Aorta (tissue), 5 donors: ENCODE data around the gene ZNF335. TPM values are rescaled to one million over a fixed set of nuclear protein-coding genes. Genes with fewer than 3 reads are reported as not detected.
"Not testable (repeated sequence)": the region's sequence is repeated elsewhere in the genome, so short reads cannot be mapped to it uniquely, and the experiment has no call there.

Experiments used
- ATAC-seq: fragments of 200-7000 bp; cut with Tn5 transposase; one replicate; pipeline ENCODE4 v1.9.1; 2022; ENCODE audit warnings: moderate library complexity; ENCODE audit not compliant: low FRiP score
- DNase-seq, 2 donors: peaks; one replicate each; pipeline ENCODE4 v3.0.0-alpha.2; 2020
- H3K27ac ChIP-seq, 2 donors: one replicate each; pipeline ENCODE4 v1.5.1; 2013; ENCODE audit warnings: low read length in 2 of 2, mild to moderate bottlenecking in 2 of 2, moderate library complexity in 2 of 2, control low read depth in 1 of 2, inconsistent platforms in 1 of 2, low read depth in 1 of 2
- H3K27me3 ChIP-seq, 2 donors: one replicate each; pipeline ENCODE4 v1.6.1; 2013; ENCODE audit warnings: control low read depth in 1 of 2, low read length in 1 of 2, mild to moderate bottlenecking in 1 of 2, moderate library complexity in 1 of 2; ENCODE audit not compliant: insufficient read depth in 2 of 2, control insufficient read depth in 1 of 2
- H3K36me3 ChIP-seq, 2 donors: one replicate each; pipeline ENCODE4 v1.6.1; 2013; ENCODE audit warnings: control low read depth in 1 of 2, low read length in 1 of 2, mild to moderate bottlenecking in 1 of 2; ENCODE audit not compliant: insufficient read depth in 2 of 2, control insufficient read depth in 1 of 2
- H3K4me1 ChIP-seq, 2 donors: one replicate each; pipeline ENCODE4 v1.6.1; 2013; ENCODE audit warnings: low read length in 2 of 2, control low read depth in 1 of 2, mild to moderate bottlenecking in 1 of 2, moderate library complexity in 1 of 2; ENCODE audit not compliant: insufficient read depth in 2 of 2, control insufficient read depth in 1 of 2
- H3K4me3 ChIP-seq, 2 donors: one replicate each; pipeline ENCODE4 v1.5.1; 2013; ENCODE audit warnings: low read length in 2 of 2, control low read depth in 1 of 2, mild to moderate bottlenecking in 1 of 2
- H3K9me3 ChIP-seq: one replicate; pipeline ENCODE4 v1.6.1; 2013; ENCODE audit warnings: mild to moderate bottlenecking, low read length; ENCODE audit not compliant: control insufficient read depth
- WGBS, 2 donors: extraction: QIAGEN DNeasy Blood & Tissue Kit; methylation state at CpG; one replicate each; pipeline ENCODE4 v1.1.7; 2013; 5-methylcytosine and 5-hydroxymethylcytosine counted together
- intact Hi-C, 2 donors: fragments of 100-400 bp; cut with DNase I; formaldehyde crosslinking; loops; one replicate each; pipeline versions ENCODE4 v1.14.2 to v1.15.0; 2022
- polyA plus RNA-seq, 2 donors: library from polyadenylated mRNA; stranded (reverse); fragments of 200-250 nt; gene quantifications; one replicate each; pipeline ENCODE4 v1.2.3, GENCODE V29; 2013
- total RNA-seq, 2 donors: library from RNA; stranded (reverse); fragmentation: NEBNext Ultra II Directional; extraction: Animal tissue kit (Norgen Biotek cat#: 25700); gene quantifications; one replicate each; pipeline ENCODE4 v1.2.1, GENCODE V29; 2021
- donor health status: healthy with polysubstance abuse.
- donor health status: Bipolar disorder and iron deficiency.
- donor health status: DM: no; HTN: no; CAD: no.
- donor health status: DM: no; HTN: no; CAD: no.
- donor health status: DM: yes; HTN: yes; CAD: no.

ZNF335 gene
- total and polyA plus RNA-seq, 4 donors, result 2.8 to 31.4 (median 20.5) TPM

GRCh38 chr20:45963059-45964005, 8.7 kb downstream of the ZNF335 start:
- H3K27me3 ChIP-seq, result no peaks in the 10 kb centered on the region
- H3K27ac ChIP-seq, result no peak overlapping the region
- H3K4me3 ChIP-seq, result no peak overlapping the region
- DNase-seq (peak; percentile 44 to 71), ATAC-seq (no peak)
- no peaks in the 10 kb centered on the region for H3K4me1 ChIP-seq
- H3K36me3 ChIP-seq, result peaks cover 3 to 22% of the 10 kb centered on the region in 2 donors
- H3K9me3 ChIP-seq, result no peaks in the 10 kb centered on the region
- 83 to 85% methylated on average over 34 of the region's 34 CpGs for WGBS, 2 donors
- intact Hi-C loops, result no loop called here

- Histone ChIP-seq H3K27me3 (no peaks in the 10 kb centered on the region), H3K4me3 (no peak overlapping the region), H3K4me1 (no peaks in the 10 kb centered on the region), H3K27ac (no peak overlapping the region), H3K9me3 (no peaks in the 10 kb centered on the region), H3K36me3 (peaks cover 3 to 23% of the 10 kb centered on the region in 2 donors)
- peak in 1 of 2 donors; percentile 67 for DNase-seq
- intact Hi-C loops, result no loop called here
- 90 to 91% methylated on average over 26 of the region's 26 CpGs for WGBS, 2 donors
- peak; percentile 20 for ATAC-seq
Measured at GRCh38 chr20:45962031-45962755, 9.8 kb downstream of the ZNF335 start.

GRCh38 chr20:45959956-45960630, 11.9 kb downstream of the ZNF335 start:
- intact Hi-C loops, result no loop called here
- peak; percentile 25 to 55 for DNase-seq
- H3K36me3 ChIP-seq, result peaks cover 3 to 23% of the 10 kb centered on the region in 2 donors
- H3K27me3 ChIP-seq, result no peaks in the 10 kb centered on the region
- no peak overlapping the region for H3K4me3 ChIP-seq
- H3K9me3 ChIP-seq, result no peaks in the 10 kb centered on the region
- H3K27ac ChIP-seq, result no peak overlapping the region
- WGBS, 2 donors, result 93 to 96% methylated on average over 14 of the region's 14 CpGs
- no peak for ATAC-seq
- no peaks in the 10 kb centered on the region for H3K4me1 ChIP-seq

- WGBS, 2 donors, result 92 to 96% methylated on average over 16 of the region's 16 CpGs
- Histone ChIP-seq H3K9me3 (no peaks in the 10 kb centered on the region), H3K27ac (no peak overlapping the region), H3K4me1 (no peaks in the 10 kb centered on the region), H3K4me3 (no peak overlapping the region), H3K36me3 (peaks cover 3 to 22% of the 10 kb centered on the region in 2 donors), H3K27me3 (no peaks in the 10 kb centered on the region)
- ATAC-seq (no peak), DNase-seq (peak; percentile 39 to 69)
- intact Hi-C loops, result no loop called here
Measured at GRCh38 chr20:45959126-45959525, 12.9 kb downstream of the ZNF335 start.

- Histone ChIP-seq H3K4me1 (no peaks in the 10 kb centered on the region), H3K27me3 (no peaks in the 10 kb centered on the region), H3K4me3 (no peak overlapping the region), H3K9me3 (no peaks in the 10 kb centered on the region), H3K36me3 (peaks cover 3 to 20% of the 10 kb centered on the region in 2 donors), H3K27ac (no peak overlapping the region)
- WGBS, 2 donors, result 97 to 98% methylated on average over 4 of the region's 4 CpGs
- ATAC-seq (no peak), DNase-seq (peak in 1 of 2 donors; percentile 4)
- intact Hi-C loops, result no loop called here
Measured at GRCh38 chr20:45958593-45958992, 13.4 kb downstream of the ZNF335 start.

GRCh38 chr20:45957021-45957941, 14.7 kb downstream of the ZNF335 start:
- Histone ChIP-seq H3K4me3 (no peak overlapping the region), H3K27ac (no peak overlapping the region), H3K27me3 (no peaks in the 10 kb centered on the region), H3K36me3 (peaks cover 4 to 15% of the 10 kb centered on the region in 2 donors), H3K9me3 (no peaks in the 10 kb centered on the region), H3K4me1 (no peaks in the 10 kb centered on the region)
- intact Hi-C loops, result no loop called here
- ATAC-seq (no peak), DNase-seq (peak; percentile 43 to 69)
- 85 to 86% methylated on average over 19 of the region's 19 CpGs for WGBS, 2 donors

GRCh38 chr20:45956326-45956725, 15.7 kb downstream of the ZNF335 start:
- peak in 1 of 2 donors; percentile 22 for DNase-seq
- H3K4me3 ChIP-seq, H3K4me1 ChIP-seq, H3K27ac ChIP-seq, H3K27me3 ChIP-seq, H3K9me3 ChIP-seq, intact Hi-C loops, ATAC-seq: not testable (repeated sequence)
- 84 to 89% methylated on average over 10 of the region's 10 CpGs for WGBS, 2 donors
- H3K36me3 ChIP-seq, result peaks cover 7 to 15% of the 10 kb centered on the region in 2 donors

GRCh38 chr20:45953672-45954071, 18.3 kb downstream of the ZNF335 start:
- peaks cover 4 to 7% of the 10 kb centered on the region in 2 donors for H3K36me3 ChIP-seq
- H3K9me3 ChIP-seq, result no peaks in the 10 kb centered on the region
- H3K27ac ChIP-seq, result no peak overlapping the region
- H3K4me3 ChIP-seq, result no peak overlapping the region
- DNase-seq (peak; percentile 42 to 66), ATAC-seq (no peak)
- WGBS, 2 donors, result 80 to 89% methylated on average over 9 of the region's 9 CpGs
- no peaks in the 10 kb centered on the region for H3K4me1 ChIP-seq
- H3K27me3 ChIP-seq, result no peaks in the 10 kb centered on the region
- intact Hi-C loops, result no loop called here
